ENCODE results near the gene INTS2. TPM values are rescaled to one million over a fixed set of nuclear protein-coding genes. Genes with fewer than 3 reads are reported as not detected.
"Not testable (repeated sequence)": the region's sequence is repeated elsewhere in the genome, so short reads cannot be mapped to it uniquely, and the experiment has no call there.

The INTS2 gene
- total RNA-seq, 1 experiment from 2014 or later: 16.2 TPM

- DNase-seq (ENCODE audit: low spot score): no peak
Measured at GRCh38 chr17:61825448-61826137, 102.2 kb downstream of the INTS2 start.

- no peak for DNase-seq (ENCODE audit: low spot score)
Measured at GRCh38 chr17:61822326-61823285, 105.2 kb downstream of the INTS2 start.

GRCh38 chr17:61821655-61822054 is 106.1 kb downstream of the INTS2 start:
- no peak for DNase-seq (ENCODE audit: low spot score)

DNA sequence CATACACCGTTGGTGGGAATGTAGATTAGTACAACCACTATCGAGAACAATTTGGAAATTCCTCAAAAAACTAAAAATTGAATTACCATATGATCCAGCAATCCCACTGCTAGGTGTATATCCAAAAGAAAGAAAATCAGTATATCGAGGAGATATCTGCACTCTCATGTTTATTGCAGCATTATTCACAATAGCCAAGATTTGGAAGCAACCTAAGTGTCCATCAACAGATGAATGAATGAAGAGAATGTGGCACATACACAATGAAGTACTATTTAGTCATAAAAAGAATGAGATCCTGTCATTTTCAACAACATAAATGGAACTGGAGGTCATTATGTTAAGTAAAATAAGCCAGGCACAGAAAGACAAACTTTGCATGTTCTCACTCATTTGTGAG is 108.5 kb downstream of the INTS2 start:
- DNase-seq (ENCODE audit: low spot score): not testable (repeated sequence)

DNA sequence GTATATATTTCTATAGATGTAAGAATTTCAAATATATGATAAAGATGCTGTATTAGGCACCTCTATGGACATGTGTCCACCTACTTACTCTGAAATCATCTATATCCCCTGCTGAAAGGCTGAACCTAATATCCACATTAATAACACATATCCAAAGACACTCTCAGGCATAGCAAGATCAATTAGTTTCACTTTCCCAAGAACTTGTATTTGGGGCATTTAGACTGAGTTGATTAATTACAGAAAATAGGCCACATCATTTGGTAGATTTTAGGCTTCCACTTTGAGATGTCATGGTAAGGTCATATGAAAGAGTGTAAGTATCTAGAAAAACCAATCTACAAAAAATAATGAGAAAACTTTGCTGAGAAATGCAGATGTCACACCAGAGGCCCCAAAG is 109.6 kb downstream of the INTS2 start:
- no peak for DNase-seq (ENCODE audit: low spot score)

DNA sequence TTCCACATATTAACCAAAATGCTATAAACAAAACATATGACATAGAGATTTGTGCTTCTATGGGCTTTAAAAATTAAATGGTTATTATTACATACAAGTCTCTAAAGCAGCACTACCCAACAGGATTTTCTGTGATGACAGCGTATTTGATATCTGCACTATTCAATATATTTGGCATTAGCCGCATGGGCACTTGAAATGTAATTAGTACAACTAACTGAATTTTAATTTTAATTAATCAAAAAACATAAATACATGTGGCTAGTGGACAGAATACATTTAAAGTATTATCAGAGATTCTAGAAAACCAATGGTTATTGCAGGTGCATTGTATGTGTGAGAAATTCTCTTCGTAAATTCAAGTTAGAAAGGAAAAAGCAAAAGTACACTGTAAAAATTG is 110.3 kb downstream of the INTS2 start:
- DNase-seq (ENCODE audit: low spot score): no peak

GRCh38 chr17:61816538-61816937 is 111.2 kb downstream of the INTS2 start:
- DNase-seq (ENCODE audit: low spot score): no peak

DNA sequence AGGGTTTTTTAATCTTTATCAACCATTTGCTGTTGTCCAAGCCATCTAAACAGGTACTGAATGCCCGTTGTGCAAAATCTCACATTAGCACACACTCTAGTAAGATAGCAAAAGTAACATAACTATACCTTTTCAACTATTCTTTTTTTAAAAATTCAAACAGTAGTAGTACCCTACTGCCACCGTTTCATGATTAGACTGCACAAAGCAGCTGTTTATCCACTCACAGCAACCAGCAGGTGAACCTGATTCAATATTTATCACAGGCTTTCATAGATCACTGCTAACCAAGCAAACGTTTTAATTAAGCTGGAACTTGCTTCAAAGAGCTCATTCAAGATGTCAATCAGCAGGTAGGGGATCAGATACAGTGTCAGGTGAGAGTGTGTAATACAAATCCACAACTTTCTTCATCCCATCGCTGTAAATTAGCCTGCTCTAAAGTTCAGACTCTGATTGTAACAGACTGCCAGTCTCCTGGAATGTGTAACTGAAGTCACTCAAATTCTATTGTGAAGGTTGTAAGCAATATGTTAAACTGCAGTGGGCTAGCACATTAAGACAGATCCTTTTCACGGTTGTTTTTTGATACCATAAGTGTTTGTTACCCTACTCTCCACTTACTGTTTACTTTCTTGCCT is 111.8 kb downstream of the INTS2 start:
- DNase-seq (ENCODE audit: low spot score): no peak

Other genes starting within 250 kb of the INTS2 start
- 11.3 and 14.6 TPM in 2 replicates for gene BRIP1, start 64.5 kb downstream of the INTS2 start, total RNA-seq (2014; rRNA removed; shearing (Covaris generic))
- 28.1 and 31.5 TPM in 2 replicates for gene MED13, start 137.3 kb upstream of the INTS2 start, total RNA-seq (2014; rRNA removed; shearing (Covaris generic))

Data from H4 (cell line).